GM19099 (cell line): ENCODE results near the gene GMDS.

ENCODE experiments used
- POLR2A ChIP-seq: IDR thresholded peaks from 3 replicates; pipeline ENCODE4 v1.6.1; 2011; ENCODE audit warnings: low read depth; ENCODE audit not compliant: insufficient read length; ENCODE audit errors: extremely low read depth

GMDS gene

GRCh38 chr6:1966713-1967112, 278.7 kb downstream of the GMDS start:
- TF ChIP-seq POLR2A: no peak

GRCh38 chr6:1965596-1966224, 279.7 kb downstream of the GMDS start:
- no peak for TF ChIP-seq POLR2A

DNA sequence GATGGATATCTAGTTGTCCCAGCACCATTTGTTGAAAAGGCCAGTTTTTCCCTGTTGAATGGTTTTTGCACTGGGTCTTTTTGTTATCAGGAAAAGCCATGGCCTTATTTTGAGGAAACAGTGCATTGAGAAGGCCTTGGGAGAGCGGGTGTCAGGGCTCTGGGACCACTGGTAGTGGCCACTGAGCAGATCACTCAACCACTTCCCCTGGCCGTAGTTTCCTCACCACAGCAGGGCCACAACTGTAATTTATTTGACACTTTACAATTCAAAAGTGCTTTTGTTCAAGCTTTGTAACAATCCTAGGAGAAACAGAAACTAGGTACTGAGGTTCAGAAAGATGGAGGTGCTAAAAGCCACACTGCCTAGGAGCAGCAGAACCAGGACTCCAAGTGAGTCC, 281.8 kb downstream of the GMDS start:
- no peak for TF ChIP-seq POLR2A

DNA sequence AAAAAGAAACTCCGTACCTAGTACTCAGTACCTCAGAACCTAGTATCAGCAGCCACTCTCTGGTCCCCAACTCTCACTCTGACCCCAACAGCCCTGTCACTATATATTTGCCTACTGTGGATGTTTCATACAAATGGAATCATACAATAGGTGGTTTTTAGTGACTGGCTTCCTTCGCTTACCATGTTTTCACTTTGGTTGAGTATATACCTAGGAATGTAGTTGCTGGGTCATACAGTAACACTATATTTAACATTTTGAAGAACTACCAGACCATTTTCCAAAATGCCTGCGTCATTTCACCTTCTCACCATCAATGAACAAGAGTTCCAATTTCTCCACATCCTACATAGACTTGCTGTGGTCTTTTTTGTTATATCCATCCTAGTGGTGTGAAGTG, 283.2 kb downstream of the GMDS start:
- TF ChIP-seq POLR2A: no peak

DNA sequence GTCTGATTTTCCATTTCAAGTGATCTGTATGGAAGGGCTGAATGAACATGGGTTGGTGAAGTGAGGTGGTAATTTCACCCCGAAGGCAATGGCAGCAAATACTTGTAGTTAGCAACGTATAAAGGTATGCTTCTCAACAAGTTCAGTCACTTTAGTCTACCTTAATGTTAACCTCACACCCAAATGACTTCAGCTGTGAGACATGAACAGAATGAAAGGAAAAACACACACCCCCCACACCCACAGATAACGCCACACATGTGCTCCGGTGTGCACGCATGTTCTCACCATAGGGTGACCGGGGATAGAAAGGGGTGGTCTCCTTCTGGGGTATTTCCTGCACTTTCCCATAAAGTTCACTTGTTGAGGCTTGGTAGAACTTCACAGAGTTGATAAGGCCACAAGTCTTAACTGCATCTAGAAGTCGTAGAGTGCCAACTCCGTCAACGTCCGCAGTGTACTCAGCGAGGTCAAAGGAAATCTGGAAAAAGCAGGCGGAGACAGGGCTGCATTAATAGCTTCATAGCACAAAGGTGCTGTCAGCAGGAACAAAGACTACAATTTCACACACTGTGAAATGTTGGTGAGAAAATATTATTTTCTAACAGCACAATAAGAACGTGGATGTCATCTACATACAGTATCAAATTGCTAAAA, 284.8 kb downstream of the GMDS start:
- no peak for TF ChIP-seq POLR2A

DNA sequence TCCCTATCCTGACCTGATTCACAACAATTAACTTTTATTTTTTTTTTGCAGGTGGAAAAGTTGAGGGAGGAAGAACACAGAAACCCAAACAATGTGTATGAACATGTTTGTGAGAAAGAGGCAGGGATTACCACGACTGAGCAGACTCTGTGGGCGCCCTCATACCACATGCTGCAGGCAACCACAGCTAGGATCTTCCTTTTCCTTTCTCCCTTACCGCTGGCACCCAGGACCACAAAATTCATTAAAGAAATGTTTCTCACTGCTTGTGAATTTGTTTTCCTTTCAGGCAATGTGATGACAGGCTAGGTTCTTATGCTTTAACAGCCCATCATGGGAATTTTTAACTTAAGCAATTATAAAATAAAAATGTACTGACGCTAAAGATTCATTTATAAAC, 287.1 kb downstream of the GMDS start:
- TF ChIP-seq POLR2A: no peak

GRCh38 chr6:1957746-1958145, 287.7 kb downstream of the GMDS start:
- TF ChIP-seq POLR2A: no peak

- no peak for TF ChIP-seq POLR2A
Measured at GRCh38 chr6:1952740-1953360, 292.6 kb downstream of the GMDS start.

- no peak for TF ChIP-seq POLR2A
Measured at GRCh38 chr6:1950631-1951030, 294.8 kb downstream of the GMDS start.

DNA sequence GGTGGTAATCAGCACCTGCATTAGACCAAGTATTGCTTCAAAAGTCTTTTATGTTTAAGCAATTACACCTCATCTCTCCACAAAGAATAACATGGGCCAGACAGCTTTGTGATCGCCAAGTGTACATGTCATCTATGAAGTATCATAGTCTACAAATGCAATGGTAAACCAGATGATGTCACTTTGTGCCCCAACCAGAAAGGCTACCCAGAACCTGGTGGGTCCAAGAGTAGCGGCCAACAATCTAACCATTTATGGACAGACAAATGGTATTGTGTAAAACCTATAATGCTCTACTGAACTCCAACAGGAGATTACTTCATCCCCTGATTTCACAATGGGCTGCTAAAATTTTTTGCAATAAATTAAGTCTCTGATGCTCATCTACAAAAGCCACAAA, 295.9 kb downstream of the GMDS start:
- no peak for TF ChIP-seq POLR2A

DNA sequence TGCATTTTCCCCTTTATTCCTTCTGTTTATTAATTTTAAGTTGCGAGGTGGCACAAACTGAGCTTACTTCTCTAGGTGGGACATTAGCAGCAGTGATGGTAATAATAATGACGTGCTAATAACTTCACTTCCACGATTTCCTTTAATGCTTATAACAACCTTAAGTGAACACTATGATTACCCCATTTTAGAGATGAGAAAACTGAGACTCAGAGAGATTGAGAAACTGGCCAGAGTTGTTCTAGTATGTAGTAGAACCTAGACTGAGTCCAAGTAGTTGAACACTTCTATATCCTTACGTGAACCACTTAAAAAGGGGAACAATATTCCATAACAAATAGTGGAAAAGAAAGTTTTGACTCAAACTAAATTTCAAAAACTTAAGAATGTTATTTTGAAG, 297.5 kb downstream of the GMDS start:
- no peak for TF ChIP-seq POLR2A

DNA sequence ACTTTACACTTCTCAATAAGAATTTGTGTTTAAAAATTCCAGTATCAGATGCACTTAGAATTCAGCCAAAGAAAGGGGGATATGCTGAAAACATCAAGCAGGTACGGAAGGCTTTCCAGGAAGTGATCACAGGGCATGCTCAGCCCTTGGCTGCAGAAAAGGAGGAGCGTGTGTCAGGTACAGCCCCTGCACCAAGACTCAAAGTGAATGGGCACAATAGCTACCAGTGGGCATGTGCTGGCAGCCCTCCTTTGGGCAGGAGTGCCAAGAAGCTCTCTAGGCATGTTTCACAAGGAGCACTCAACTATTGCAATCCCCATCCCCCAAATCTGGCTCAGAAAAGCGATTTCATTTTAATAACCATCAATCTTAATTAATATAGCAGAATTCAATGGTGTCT, 298.8 kb downstream of the GMDS start:
- no peak for TF ChIP-seq POLR2A

- TF ChIP-seq POLR2A: no peak
Measured at GRCh38 chr6:1945235-1945832, 300.1 kb downstream of the GMDS start.

- TF ChIP-seq POLR2A: no peak
Measured at GRCh38 chr6:1942834-1943233, 302.6 kb downstream of the GMDS start.

DNA sequence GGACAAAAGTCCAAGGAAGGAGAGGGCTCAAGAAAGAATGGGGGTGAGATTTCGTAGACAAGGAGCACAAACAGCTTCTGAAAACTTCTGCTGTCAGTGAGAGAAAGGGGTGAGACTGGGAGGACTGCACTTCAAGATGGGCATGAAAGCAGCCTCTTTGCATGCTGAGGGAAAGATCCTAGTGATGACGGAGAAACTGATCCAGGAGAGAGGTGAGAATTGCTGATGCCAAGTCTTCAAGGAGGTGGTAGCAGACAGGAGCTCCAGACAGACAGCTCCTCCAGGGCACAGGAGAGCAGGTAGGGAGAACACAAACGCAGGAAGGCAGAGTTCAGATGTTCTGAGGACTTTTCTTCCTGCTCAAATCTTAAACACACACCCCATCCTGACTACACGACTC, 303.9 kb downstream of the GMDS start:
- TF ChIP-seq POLR2A: no peak

DNA sequence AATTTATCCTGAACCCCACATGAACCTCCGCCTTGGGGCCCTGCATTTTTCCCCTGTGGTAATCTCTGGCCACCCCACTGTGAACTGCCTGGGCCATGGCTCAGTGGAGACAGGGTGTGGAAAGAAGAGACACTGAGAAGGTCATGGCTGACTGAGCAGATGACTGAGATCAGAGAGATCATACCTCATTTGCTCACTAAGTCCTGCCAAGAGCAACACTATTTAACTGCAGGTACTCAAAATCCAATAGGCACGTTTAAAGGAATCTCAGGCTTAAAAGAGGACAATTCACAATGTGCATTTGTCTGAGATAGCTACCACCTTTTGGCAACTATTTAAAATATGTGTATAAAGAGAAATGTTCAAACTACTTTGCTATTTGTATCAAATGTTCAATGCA, 305.0 kb downstream of the GMDS start:
- no peak for TF ChIP-seq POLR2A

DNA sequence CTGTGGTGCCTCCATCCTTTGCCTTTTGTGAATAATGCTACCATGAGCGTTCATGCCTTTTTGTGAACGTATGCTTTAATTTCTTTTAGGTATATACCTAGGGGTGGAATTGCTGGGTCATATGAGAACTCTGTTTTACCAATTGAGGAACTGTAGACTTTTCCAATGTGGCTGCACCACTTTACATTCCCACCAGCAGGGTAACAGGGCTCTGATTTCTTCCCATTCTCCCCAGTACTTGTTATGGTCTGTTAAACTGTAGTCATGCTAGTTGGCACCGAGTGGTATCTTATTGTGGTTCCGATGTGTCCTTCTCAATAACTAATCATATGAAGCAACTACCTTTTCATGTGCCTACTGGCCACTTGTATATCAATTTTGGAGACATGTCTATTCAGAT, 312.1 kb downstream of the GMDS start:
- TF ChIP-seq POLR2A: no peak

- no peak for TF ChIP-seq POLR2A
Measured at GRCh38 chr6:1931817-1932216, 313.6 kb downstream of the GMDS start.
